Prostate gland (tissue), 2 donors: ENCODE results near the gene NUDT22. TPM values are rescaled to one million over a fixed set of nuclear protein-coding genes. Genes with fewer than 3 reads are reported as not detected.

ENCODE experiments used
- DNase-seq: peaks from one replicate; pipeline ENCODE4 v3.0.0-alpha.2; 2019; ENCODE audit warnings: low spot score
- H3K27ac ChIP-seq, 2 donors: fragments of 200-600 bp; sonication (generic); 2 replicates each; pipeline ENCODE4 v1.5.1; 2017 to 2019
- H3K27me3 ChIP-seq: fragments of 200-600 bp; sonication (generic); replicated peaks from 2 replicates; pipeline ENCODE4 v1.5.1; 2019; ENCODE audit not compliant: insufficient read depth
- H3K36me3 ChIP-seq, 2 donors: fragments of 200-600 bp; sonication (generic); 1 replicate in 1 of 2; 2 replicates in 1 of 2; pipeline versions ENCODE4 v1.5.1 to v1.8.1; 2017 to 2019
- H3K4me1 ChIP-seq: fragments of 200-600 bp; sonication (generic); replicated peaks from 2 replicates; pipeline ENCODE4 v1.5.1; 2019
- H3K4me3 ChIP-seq, 2 donors: fragments of 200-600 bp; sonication (generic); 2 replicates each; pipeline ENCODE4 v1.5.1; 2017 to 2019
- H3K9me3 ChIP-seq: fragments of 200-600 bp; sonication (generic); 2 replicates; pipeline ENCODE4 v1.5.1; 2017
- CTCF ChIP-seq, 4 experiments: fragments of 200-600 bp in 2 of 4; fragments of 450-650 bp in 2 of 4; sonication (generic) in 2 of 4; IDR thresholded peaks; 1 replicate in 3 of 4; 2 replicates in 1 of 4; pipeline ENCODE4 v1.5.1; 2016 to 2019; ENCODE audit warnings: antibody characterized with exemption in 4 of 4, mild to moderate bottlenecking in 2 of 4, moderate library complexity in 2 of 4
- POLR2A ChIP-seq: fragments of 450-650 bp; IDR thresholded peaks from one replicate; pipeline ENCODE4 v1.6.1; 2016; ENCODE audit warnings: antibody characterized with exemption, mild to moderate bottlenecking
- POLR2AphosphoS5 ChIP-seq: sonication (generic); formaldehyde crosslinking; IDR thresholded peaks from one replicate; pipeline ENCODE4 v1.6.1; 2017; ENCODE audit warnings: antibody characterized with exemption
- WGBS: methylation state at CpG from one replicate; pipeline ENCODE4 v1.1.5; 2018; 5-methylcytosine and 5-hydroxymethylcytosine counted together
- intact Hi-C: fragments of 100-400 bp; cut with DNase I; formaldehyde crosslinking; loops from one replicate; pipeline ENCODE4 v1.14.2; 2022
- total RNA-seq, 2 donors: library from RNA; depleted of rRNA; stranded (reverse); fragments of >200 nt; gene quantifications; one replicate each; pipeline ENCODE4 v1.1.0, GENCODE V29; 2016

NUDT22 gene
- total RNA-seq, 2 donors from 2014 or later = 89.5 to 90.8 TPM

- H3K27me3 ChIP-seq = no peaks in the 10 kb centered on the region
- H3K4me1 ChIP-seq = peaks cover 8% of the 10 kb centered on the region
- intact Hi-C loops = no loop called here
- TF ChIP-seq POLR2AphosphoS5 = no peak
- peaks cover 0 to 7% of the 10 kb centered on the region in 2 donors for H3K36me3 ChIP-seq
- 91% methylated on average over 15 of the region's 15 CpGs for WGBS
- H3K4me3 ChIP-seq = no peak overlapping the region
- H3K27ac ChIP-seq = no peak overlapping the region
- no peaks in the 10 kb centered on the region for H3K9me3 ChIP-seq
- DNase-seq = no peak
These were observed 40.3 kb downstream of the NUDT22 start for GRCh38 chr11:64266339-64266738.

DNA sequence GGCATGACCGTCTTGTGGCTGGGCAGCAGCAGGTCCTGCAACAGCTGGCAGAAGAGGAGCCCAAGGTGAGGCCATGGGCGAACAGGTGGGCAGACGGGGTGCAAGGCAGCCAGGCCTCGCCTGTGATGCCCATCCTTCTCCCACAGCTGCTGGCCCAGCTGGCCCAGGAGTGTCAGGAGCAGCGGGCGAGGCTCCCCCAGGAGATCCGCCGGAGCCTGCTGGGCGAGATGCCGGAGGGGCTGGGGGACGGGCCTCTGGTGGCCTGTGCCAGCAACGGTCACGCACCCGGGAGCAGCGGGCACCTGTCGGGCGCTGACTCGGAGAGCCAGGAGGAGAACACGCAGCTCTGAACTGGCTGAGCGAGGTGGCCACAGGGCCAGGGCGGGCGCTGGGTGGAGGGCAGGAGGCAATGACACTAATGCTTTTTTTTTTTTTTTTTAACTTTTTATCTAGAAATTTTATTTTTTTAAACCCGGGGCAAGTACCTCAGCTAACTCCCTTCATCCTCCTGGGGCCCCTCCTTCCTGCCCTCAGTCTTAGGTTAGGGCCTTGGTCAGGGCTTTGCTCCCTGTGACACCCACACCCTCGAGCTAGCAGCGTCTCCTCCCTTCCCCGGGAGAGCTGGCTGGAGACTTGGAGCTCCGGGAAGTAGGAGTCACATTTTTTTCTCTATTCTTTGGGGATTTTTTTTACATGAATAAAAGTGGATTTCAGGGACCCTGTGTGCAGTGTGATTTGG is 41.3 kb downstream of the NUDT22 start:
- no peak for TF ChIP-seq POLR2AphosphoS5
- peak; percentile 4 for TF ChIP-seq POLR2A
- no peak for TF ChIP-seq CTCF (IDR thresholded peaks at IDR 0.05)
- Histone ChIP-seq H3K36me3 (peaks cover 0 to 4% of the 10 kb centered on the region in 2 donors), H3K4me3 (no peak overlapping the region), H3K27me3 (no peaks in the 10 kb centered on the region), H3K4me1 (peaks cover 8% of the 10 kb centered on the region), H3K27ac (peak overlapping the region in 1 of 2 donors; percentile 94), H3K9me3 (no peaks in the 10 kb centered on the region)
- WGBS = 71% methylated on average over 27 of the region's 27 CpGs
- DNase-seq = no peak
- intact Hi-C loops = no loop called here

- TF ChIP-seq POLR2AphosphoS5 = peak; percentile 15
- TF ChIP-seq POLR2A = no peak
- H3K9me3 ChIP-seq = no peaks in the 10 kb centered on the region
- H3K27ac ChIP-seq = peak overlapping the region; percentile 94 to 96
- peaks cover 8% of the 10 kb centered on the region for H3K4me1 ChIP-seq
- H3K4me3 ChIP-seq = peak overlapping the region; percentile 64 to 69
- no peaks in the 10 kb centered on the region for H3K27me3 ChIP-seq
- peak; percentile 31 for DNase-seq
- intact Hi-C loops = no loop called here
- WGBS = 40% methylated on average over 23 of the region's 23 CpGs
- no peaks in the 10 kb centered on the region for H3K36me3 ChIP-seq
These were observed 42.2 kb downstream of the NUDT22 start for GRCh38 chr11:64268025-64268892.

GRCh38 chr11:64268893-64269539 is 42.9 kb downstream of the NUDT22 start:
- peak overlapping the region; percentile 94 to 96 for H3K27ac ChIP-seq
- no peaks in the 10 kb centered on the region for H3K36me3 ChIP-seq
- 3% methylated on average over 18 of the region's 34 CpGs for WGBS
- intact Hi-C loops = no loop called here
- H3K27me3 ChIP-seq = no peaks in the 10 kb centered on the region
- no peaks in the 10 kb centered on the region for H3K9me3 ChIP-seq
- DNase-seq = peak; percentile 51
- TF ChIP-seq POLR2AphosphoS5 (no peak), POLR2A (no peak), CTCF (IDR thresholded peaks at IDR 0.05) (no peak)
- H3K4me1 ChIP-seq = peaks cover 8% of the 10 kb centered on the region
- H3K4me3 ChIP-seq = peak overlapping the region; percentile 64 to 69

- under 1% methylated on average over 46 of the region's 58 CpGs for WGBS
- no peaks in the 10 kb centered on the region for H3K27me3 ChIP-seq
- intact Hi-C loops = no loop called here
- peak in 3 of 4 experiments; percentile 13 to 33 (median 28) for TF ChIP-seq CTCF (IDR thresholded peaks at IDR 0.05)
- TF ChIP-seq POLR2A = peak; percentile 14
- TF ChIP-seq POLR2AphosphoS5 = peak; percentile 99
- H3K27ac ChIP-seq = peak overlapping the region; percentile 94 to 96
- DNase-seq = peak; percentile 99
- H3K9me3 ChIP-seq = no peaks in the 10 kb centered on the region
- H3K4me1 ChIP-seq = peaks cover 8% of the 10 kb centered on the region
- no peaks in the 10 kb centered on the region for H3K36me3 ChIP-seq
- H3K4me3 ChIP-seq = peak overlapping the region; percentile 64 to 69
These were observed 43.6 kb downstream of the NUDT22 start for GRCh38 chr11:64269540-64270220.
